ENCODE data around the gene ITPKC. TPM values are rescaled to one million over a fixed set of nuclear protein-coding genes. Genes with fewer than 3 reads are reported as not detected.

ITPKC gene
- polyA plus RNA-seq, 4 donors, result 22.7 to 36.5 (median 25.5) TPM

- H3K4me1 ChIP-seq (ENCODE audit: control insufficient read depth in 3 of 3, insufficient read depth in 2 of 3, low read depth in 1 of 3, low read length in 2 of 3), result peaks cover 0 to 17% (median 3%) of the 10 kb centered on the region in 3 donors
- no peak for DNase-seq
- no peak for FAIRE-seq
- peak overlapping the region in 1 of 3 donors; percentile 59 for H3K4me3 ChIP-seq (ENCODE audit: low read depth in 1 of 3, low read length in 3 of 3)
- peak overlapping the region in 1 of 3 donors; percentile 79 for H3K27ac ChIP-seq (ENCODE audit: low read depth in 1 of 3, low read length in 2 of 3)
- no peaks in the 10 kb centered on the region for H3K27me3 ChIP-seq (ENCODE audit: control insufficient read depth in 3 of 3, insufficient read depth in 3 of 3, low read length in 3 of 3)
- H3K9me3 ChIP-seq (ENCODE audit: control insufficient read depth in 2 of 2, insufficient read depth in 1 of 2, low read depth in 1 of 2, low read length in 1 of 2), result no peaks in the 10 kb centered on the region
- peaks cover 0 to 49% (median 4%) of the 10 kb centered on the region in 3 donors for H3K36me3 ChIP-seq (ENCODE audit: control insufficient read depth in 3 of 3, insufficient read depth in 2 of 3, low read depth in 1 of 3, low read length in 3 of 3)
- 72 to 84% (median 81%) methylated on average over 21 to 24 of the region's 24 CpGs for WGBS, 3 donors
These were observed 25.3 kb upstream of the ITPKC start for GRCh38 chr19:40691421-40692211.

GRCh38 chr19:40692212-40692551 is 24.7 kb upstream of the ITPKC start:
- no peak overlapping the region for H3K27ac ChIP-seq (ENCODE audit: low read depth in 1 of 3, low read length in 2 of 3)
- H3K27me3 ChIP-seq (ENCODE audit: control insufficient read depth in 3 of 3, insufficient read depth in 3 of 3, low read length in 3 of 3), result no peaks in the 10 kb centered on the region
- H3K9me3 ChIP-seq (ENCODE audit: control insufficient read depth in 2 of 2, insufficient read depth in 1 of 2, low read depth in 1 of 2, low read length in 1 of 2), result no peaks in the 10 kb centered on the region
- 86 to 88% (median 87%) methylated on average over 14 of the region's 14 CpGs for WGBS, 3 donors
- H3K36me3 ChIP-seq (ENCODE audit: control insufficient read depth in 3 of 3, insufficient read depth in 2 of 3, low read depth in 1 of 3, low read length in 3 of 3), result peaks cover 0 to 48% (median 4%) of the 10 kb centered on the region in 3 donors
- peaks cover 0 to 15% (median 3%) of the 10 kb centered on the region in 3 donors for H3K4me1 ChIP-seq (ENCODE audit: control insufficient read depth in 3 of 3, insufficient read depth in 2 of 3, low read depth in 1 of 3, low read length in 2 of 3)
- DNase-seq, result no peak
- FAIRE-seq, result no peak
- H3K4me3 ChIP-seq (ENCODE audit: low read depth in 1 of 3, low read length in 3 of 3), result no peak overlapping the region

GRCh38 chr19:40693150-40693788 is 23.6 kb upstream of the ITPKC start:
- FAIRE-seq (no peak), DNase-seq (no peak)
- peaks cover 0 to 14% (median 3%) of the 10 kb centered on the region in 3 donors for H3K4me1 ChIP-seq (ENCODE audit: control insufficient read depth in 3 of 3, insufficient read depth in 2 of 3, low read depth in 1 of 3, low read length in 2 of 3)
- H3K4me3 ChIP-seq (ENCODE audit: low read depth in 1 of 3, low read length in 3 of 3), result no peak overlapping the region
- peaks cover 0 to 52% (median 4%) of the 10 kb centered on the region in 3 donors for H3K36me3 ChIP-seq (ENCODE audit: control insufficient read depth in 3 of 3, insufficient read depth in 2 of 3, low read depth in 1 of 3, low read length in 3 of 3)
- WGBS, 3 donors, result 89 to 92% (median 90%) methylated on average over 11 of the region's 11 CpGs
- H3K27me3 ChIP-seq (ENCODE audit: control insufficient read depth in 3 of 3, insufficient read depth in 3 of 3, low read length in 3 of 3), result no peaks in the 10 kb centered on the region
- no peak overlapping the region for H3K27ac ChIP-seq (ENCODE audit: low read depth in 1 of 3, low read length in 2 of 3)
- H3K9me3 ChIP-seq (ENCODE audit: control insufficient read depth in 2 of 2, insufficient read depth in 1 of 2, low read depth in 1 of 2, low read length in 1 of 2), result no peaks in the 10 kb centered on the region

- FAIRE-seq, result no peak
- H3K27me3 ChIP-seq (ENCODE audit: control insufficient read depth in 3 of 3, insufficient read depth in 3 of 3, low read length in 3 of 3), result no peaks in the 10 kb centered on the region
- H3K27ac ChIP-seq (ENCODE audit: low read depth in 1 of 3, low read length in 2 of 3), result no peak overlapping the region
- H3K36me3 ChIP-seq (ENCODE audit: control insufficient read depth in 3 of 3, insufficient read depth in 2 of 3, low read depth in 1 of 3, low read length in 3 of 3), result peaks cover 0 to 57% (median 5%) of the 10 kb centered on the region in 3 donors
- H3K4me1 ChIP-seq (ENCODE audit: control insufficient read depth in 3 of 3, insufficient read depth in 2 of 3, low read depth in 1 of 3, low read length in 2 of 3), result peaks cover 0 to 12% (median 3%) of the 10 kb centered on the region in 3 donors
- no peak for DNase-seq
- H3K9me3 ChIP-seq (ENCODE audit: control insufficient read depth in 2 of 2, insufficient read depth in 1 of 2, low read depth in 1 of 2, low read length in 1 of 2), result no peaks in the 10 kb centered on the region
- H3K4me3 ChIP-seq (ENCODE audit: low read depth in 1 of 3, low read length in 3 of 3), result no peak overlapping the region
- whole genome bisulfite sequencing, 3 donors, result 86 to 94% (median 88%) methylated on average over 4 of the region's 4 CpGs
These were observed 23.0 kb upstream of the ITPKC start for GRCh38 chr19:40693896-40694295.

GRCh38 chr19:40695881-40696280 is 21.0 kb upstream of the ITPKC start:
- WGBS, 3 donors, result 80 to 82% (median 82%) methylated on average over 5 of the region's 5 CpGs
- no peaks in the 10 kb centered on the region for H3K27me3 ChIP-seq (ENCODE audit: control insufficient read depth in 3 of 3, insufficient read depth in 3 of 3, low read length in 3 of 3)
- H3K9me3 ChIP-seq (ENCODE audit: control insufficient read depth in 2 of 2, insufficient read depth in 1 of 2, low read depth in 1 of 2, low read length in 1 of 2), result no peaks in the 10 kb centered on the region
- no peak overlapping the region for H3K4me3 ChIP-seq (ENCODE audit: low read depth in 1 of 3, low read length in 3 of 3)
- FAIRE-seq, result no peak
- H3K27ac ChIP-seq (ENCODE audit: low read depth in 1 of 3, low read length in 2 of 3), result no peak overlapping the region
- H3K36me3 ChIP-seq (ENCODE audit: control insufficient read depth in 3 of 3, insufficient read depth in 2 of 3, low read depth in 1 of 3, low read length in 3 of 3), result peaks cover 0 to 76% (median 5%) of the 10 kb centered on the region in 3 donors
- H3K4me1 ChIP-seq (ENCODE audit: control insufficient read depth in 3 of 3, insufficient read depth in 2 of 3, low read depth in 1 of 3, low read length in 2 of 3), result peaks cover 0 to 5% (median 0%) of the 10 kb centered on the region in 3 donors
- DNase-seq, result no peak

- no peak overlapping the region for H3K4me3 ChIP-seq (ENCODE audit: low read depth in 1 of 3, low read length in 3 of 3)
- H3K4me1 ChIP-seq (ENCODE audit: control insufficient read depth in 3 of 3, insufficient read depth in 2 of 3, low read depth in 1 of 3, low read length in 2 of 3), result no peaks in the 10 kb centered on the region
- H3K27me3 ChIP-seq (ENCODE audit: control insufficient read depth in 3 of 3, insufficient read depth in 3 of 3, low read length in 3 of 3), result no peaks in the 10 kb centered on the region
- H3K36me3 ChIP-seq (ENCODE audit: control insufficient read depth in 3 of 3, insufficient read depth in 2 of 3, low read depth in 1 of 3, low read length in 3 of 3), result peaks cover 2 to 79% (median 11%) of the 10 kb centered on the region in 3 donors
- FAIRE-seq (no peak), DNase-seq (no peak)
- no peak overlapping the region for H3K27ac ChIP-seq (ENCODE audit: low read depth in 1 of 3, low read length in 2 of 3)
- no peaks in the 10 kb centered on the region for H3K9me3 ChIP-seq (ENCODE audit: control insufficient read depth in 2 of 2, insufficient read depth in 1 of 2, low read depth in 1 of 2, low read length in 1 of 2)
- WGBS, 3 donors, result 91 to 98% (median 95%) methylated on average over 6 of the region's 6 CpGs
These were observed 19.9 kb upstream of the ITPKC start for GRCh38 chr19:40697007-40697406.

GRCh38 chr19:40700083-40700482 is 16.8 kb upstream of the ITPKC start:
- peaks cover 11 to 81% (median 15%) of the 10 kb centered on the region in 3 donors for H3K36me3 ChIP-seq (ENCODE audit: control insufficient read depth in 3 of 3, insufficient read depth in 2 of 3, low read depth in 1 of 3, low read length in 3 of 3)
- DNase-seq, result no peak
- FAIRE-seq, result no peak
- H3K27me3 ChIP-seq (ENCODE audit: control insufficient read depth in 3 of 3, insufficient read depth in 3 of 3, low read length in 3 of 3), result no peaks in the 10 kb centered on the region
- H3K4me3 ChIP-seq (ENCODE audit: low read depth in 1 of 3, low read length in 3 of 3), result no peak overlapping the region
- no peaks in the 10 kb centered on the region for H3K4me1 ChIP-seq (ENCODE audit: control insufficient read depth in 3 of 3, insufficient read depth in 2 of 3, low read depth in 1 of 3, low read length in 2 of 3)
- no peak overlapping the region for H3K27ac ChIP-seq (ENCODE audit: low read depth in 1 of 3, low read length in 2 of 3)
- WGBS, 3 donors, result 92 to 95% (median 93%) methylated on average over 9 of the region's 9 CpGs
- H3K9me3 ChIP-seq (ENCODE audit: control insufficient read depth in 2 of 2, insufficient read depth in 1 of 2, low read depth in 1 of 2, low read length in 1 of 2), result no peaks in the 10 kb centered on the region

GRCh38 chr19:40701758-40702157 is 15.2 kb upstream of the ITPKC start:
- FAIRE-seq (no peak), DNase-seq (no peak)
- WGBS, 3 donors, result 89 to 98% (median 93%) methylated on average over 6 of the region's 6 CpGs
- Histone ChIP-seq H3K4me3 (ENCODE audit: low read depth in 1 of 3, low read length in 3 of 3) (no peak overlapping the region), H3K36me3 (ENCODE audit: control insufficient read depth in 3 of 3, insufficient read depth in 2 of 3, low read depth in 1 of 3, low read length in 3 of 3) (peaks cover 16 to 86% (median 24%) of the 10 kb centered on the region in 3 donors), H3K27me3 (ENCODE audit: control insufficient read depth in 3 of 3, insufficient read depth in 3 of 3, low read length in 3 of 3) (no peaks in the 10 kb centered on the region), H3K4me1 (ENCODE audit: control insufficient read depth in 3 of 3, insufficient read depth in 2 of 3, low read depth in 1 of 3, low read length in 2 of 3) (no peaks in the 10 kb centered on the region), H3K9me3 (ENCODE audit: control insufficient read depth in 2 of 2, insufficient read depth in 1 of 2, low read depth in 1 of 2, low read length in 1 of 2) (no peaks in the 10 kb centered on the region), H3K27ac (ENCODE audit: low read depth in 1 of 3, low read length in 2 of 3) (no peak overlapping the region)
